SK-N-MC (cell line): ENCODE results near the gene KIF26B.

Experiments
- EZH2 ChIP-seq: fragments of 200-600 bp; sonication (generic); IDR thresholded peaks from one replicate; pipeline ENCODE4 v1.6.1; 2017; ENCODE audit warnings: antibody characterized with exemption
- POLR2AphosphoS5 ChIP-seq: IDR thresholded peaks from 2 replicates; pipeline ENCODE4 v1.6.1; 2012; ENCODE audit warnings: mild to moderate bottlenecking, low read depth, low read length, borderline replicate concordance

GRCh38 chr1:245260110-245260882 lies 105.5 kb downstream of the KIF26B start:
- no peak for TF ChIP-seq EZH2
- no peak for TF ChIP-seq POLR2AphosphoS5
